CD4-positive, alpha-beta T cell (primary cell): Measurements from ENCODE around the gene CORO1C. TPM values are rescaled to one million over a fixed set of nuclear protein-coding genes. Genes with fewer than 3 reads are reported as not detected.

Experiments used
- ATAC-seq: fragments of 200-7000 bp; cut with Tn5 transposase; one replicate; pipeline ENCODE4 v1.10.0; 2022; ENCODE audit warnings: mild to moderate bottlenecking; ENCODE audit not compliant: poor library complexity
- CTCF ChIA-PET: fragments of 350-600 bp; sonication (Branson Sonifier 250); formaldehyde crosslinking; loops from one replicate; lab custom pipeline; 2021; ENCODE audit warnings: antibody characterized with exemption, inconsistent platforms; lab: Charles Lee
- POLR2A ChIA-PET: fragments of 350-600 bp; sonication (Branson Sonifier 250); formaldehyde crosslinking; loops from one replicate; lab custom pipeline; 2021; ENCODE audit warnings: antibody characterized with exemption, inconsistent platforms; lab: Charles Lee
- DNase-seq, 14 experiments: peaks; one replicate each; pipeline ENCODE4 v3.0.0-alpha.2; 2013 to 2020; ENCODE audit warnings: mixed read lengths in 2 of 14
- H3K27ac ChIP-seq, 2 donors: one replicate each; pipeline versions ENCODE4 v1.5.1 to v1.7.0; 2013; ENCODE audit warnings: low read length in 2 of 2, low read depth in 1 of 2, mild to moderate bottlenecking in 1 of 2
- H3K27me3 ChIP-seq, 2 experiments: 1 replicate in 1 of 2; 2 replicates in 1 of 2; pipeline versions ENCODE4 v1.6.1 to v1.7.0; 2013; ENCODE audit warnings: low read length in 2 of 2, control low read depth in 1 of 2, mild to moderate bottlenecking in 1 of 2, moderate library complexity in 1 of 2; ENCODE audit not compliant: insufficient read depth in 2 of 2, control insufficient read depth in 1 of 2
- H3K36me3 ChIP-seq: one replicate; pipeline ENCODE4 v1.6.1; 2013; ENCODE audit warnings: low read length, control low read depth; ENCODE audit not compliant: insufficient read depth
- H3K4me1 ChIP-seq: one replicate; pipeline ENCODE4 v1.6.1; 2013; ENCODE audit warnings: low read length, control low read depth; ENCODE audit not compliant: insufficient read depth
- H3K4me3 ChIP-seq: one replicate; pipeline ENCODE4 v1.5.1; 2013; ENCODE audit warnings: mild to moderate bottlenecking, low read length, moderate library complexity
- H3K9me3 ChIP-seq, 2 experiments: 1 replicate in 1 of 2; 2 replicates in 1 of 2; pipeline versions ENCODE4 v1.6.1 to v1.7.0; 2013; ENCODE audit warnings: low read length in 2 of 2, mild to moderate bottlenecking in 2 of 2, control low read depth in 1 of 2, moderate library complexity in 1 of 2; ENCODE audit not compliant: control insufficient read depth in 1 of 2, insufficient read depth in 1 of 2
- H3K27ac Mint-ChIP-seq: one replicate; pipeline ENCODE4 v1.8.0; 2020; ENCODE audit warnings: mixed read lengths
- H3K27me3 Mint-ChIP-seq: one replicate; pipeline ENCODE4 v1.8.0; 2021; ENCODE audit warnings: mixed read lengths
- H3K36me3 Mint-ChIP-seq: one replicate; pipeline ENCODE4 v1.8.0; 2021; ENCODE audit warnings: low read depth, mixed read lengths
- H3K4me1 Mint-ChIP-seq: one replicate; pipeline ENCODE4 v1.8.0; 2021; ENCODE audit warnings: low read depth, mixed read lengths
- H3K4me3 Mint-ChIP-seq: one replicate; pipeline ENCODE4 v1.8.0; 2020; ENCODE audit warnings: mild to moderate bottlenecking, mixed read lengths
- H3K9me3 Mint-ChIP-seq: one replicate; pipeline ENCODE4 v1.8.0; 2020; ENCODE audit warnings: mixed read lengths
- intact Hi-C, 2 experiments: fragments of 100-400 bp; cut with DNase I in 1 of 2; cut with micrococcal nuclease in 1 of 2; formaldehyde crosslinking; loops; one replicate each; pipeline versions ENCODE4 v1.15.1 to v1.9.0; 2023 to 2025; cut with DNase I, micrococcal nuclease
- total RNA-seq, 174 experiments: library from RNA in 2 of 174; stranded (reverse) in 2 of 174; gene quantifications; one replicate each; pipeline ENCODE4 v1.2.3 and lab custom pipeline; 2021 to 2026
- TF ChIP-seq, protein P1 (sequence below): fragments of 200-600 bp; IDR thresholded peaks from one replicate; pipeline ENCODE4 v1.8.0; 2022; ENCODE audit warnings: antibody characterized with exemption, mild to moderate bottlenecking

CORO1C gene
- total RNA-seq, 2 experiments from 2014 or later, result 6.7 to 7.4 TPM

DNA sequence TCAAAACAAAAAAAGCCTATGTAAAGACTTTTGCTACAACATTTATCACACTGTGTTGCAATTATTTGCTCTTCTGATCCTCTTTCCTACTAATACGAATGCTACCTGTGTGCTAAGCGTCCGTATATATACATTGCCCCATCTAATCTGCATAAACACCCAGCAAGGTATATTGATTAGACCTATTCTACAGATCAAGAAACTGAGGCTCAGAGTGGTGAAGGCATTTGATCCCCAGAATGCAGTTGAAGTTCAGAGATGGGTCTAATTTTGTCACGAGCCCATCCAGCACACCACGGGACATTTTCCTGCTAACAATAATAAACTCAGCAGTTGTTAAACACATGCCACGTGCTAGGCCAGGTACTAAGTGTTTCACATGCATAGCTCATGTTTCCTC, 25.1 kb upstream of the CORO1C start:
- TF ChIP-seq, protein P1, sequence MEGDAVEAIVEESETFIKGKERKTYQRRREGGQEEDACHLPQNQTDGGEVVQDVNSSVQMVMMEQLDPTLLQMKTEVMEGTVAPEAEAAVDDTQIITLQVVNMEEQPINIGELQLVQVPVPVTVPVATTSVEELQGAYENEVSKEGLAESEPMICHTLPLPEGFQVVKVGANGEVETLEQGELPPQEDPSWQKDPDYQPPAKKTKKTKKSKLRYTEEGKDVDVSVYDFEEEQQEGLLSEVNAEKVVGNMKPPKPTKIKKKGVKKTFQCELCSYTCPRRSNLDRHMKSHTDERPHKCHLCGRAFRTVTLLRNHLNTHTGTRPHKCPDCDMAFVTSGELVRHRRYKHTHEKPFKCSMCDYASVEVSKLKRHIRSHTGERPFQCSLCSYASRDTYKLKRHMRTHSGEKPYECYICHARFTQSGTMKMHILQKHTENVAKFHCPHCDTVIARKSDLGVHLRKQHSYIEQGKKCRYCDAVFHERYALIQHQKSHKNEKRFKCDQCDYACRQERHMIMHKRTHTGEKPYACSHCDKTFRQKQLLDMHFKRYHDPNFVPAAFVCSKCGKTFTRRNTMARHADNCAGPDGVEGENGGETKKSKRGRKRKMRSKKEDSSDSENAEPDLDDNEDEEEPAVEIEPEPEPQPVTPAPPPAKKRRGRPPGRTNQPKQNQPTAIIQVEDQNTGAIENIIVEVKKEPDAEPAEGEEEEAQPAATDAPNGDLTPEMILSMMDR, result no peak
- intact Hi-C loops, result no loop called here
- no peaks in the 10 kb centered on the region for H3K4me1 ChIP-seq
- ATAC-seq (no peak), DNase-seq (no peak)
- CTCF ChIA-PET, result no interaction called here
- no peaks in the 10 kb centered on the region for H3K36me3 ChIP-seq
- no peak overlapping the region for H3K4me3 ChIP-seq
- no peaks in the 10 kb centered on the region for H3K9me3 ChIP-seq
- POLR2A ChIA-PET, result interaction anchor here (0.6 kb wide), 1 partner anchor 226 kb away, joined by 3 read pairs; no protein-coding TSS in a partner anchor
- Mint-ChIP-seq H3K4me3 (no peak overlapping the region), H3K4me1 (no peaks in the 10 kb centered on the region), H3K27ac (no peak overlapping the region), H3K36me3 (no peaks in the 10 kb centered on the region), H3K9me3 (no peaks in the 10 kb centered on the region), H3K27me3 (no peaks in the 10 kb centered on the region)
- H3K27me3 ChIP-seq, result no peaks in the 10 kb centered on the region
- H3K27ac ChIP-seq, result no peak overlapping the region

DNA sequence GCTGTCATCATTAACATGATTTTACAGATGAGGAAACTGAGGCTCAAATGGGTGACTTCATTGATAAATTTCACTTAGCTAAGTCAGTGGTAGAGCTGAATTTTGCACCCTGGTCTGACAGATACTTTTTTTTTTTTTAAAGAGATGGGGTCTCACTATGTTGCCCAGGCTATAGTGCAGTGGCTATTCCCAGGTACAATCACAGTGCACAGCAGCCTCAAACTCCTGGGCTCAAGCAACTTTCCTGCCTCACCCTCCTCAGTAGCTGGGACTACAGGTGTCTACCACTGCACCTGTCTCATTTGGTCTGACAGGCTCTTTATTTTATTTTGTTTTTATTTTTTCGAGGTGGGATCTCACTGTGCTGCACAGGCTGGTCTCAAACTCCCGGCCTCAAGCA, 24.2 kb upstream of the CORO1C start:
- Histone ChIP-seq H3K4me1 (no peaks in the 10 kb centered on the region), H3K27me3 (no peaks in the 10 kb centered on the region), H3K9me3 (no peaks in the 10 kb centered on the region), H3K36me3 (no peaks in the 10 kb centered on the region), H3K4me3 (no peak overlapping the region), H3K27ac (no peak overlapping the region)
- H3K4me1 Mint-ChIP-seq, result no peaks in the 10 kb centered on the region
- no peaks in the 10 kb centered on the region for H3K9me3 Mint-ChIP-seq
- DNase-seq, result no peak
- CTCF ChIA-PET, result no interaction called here
- TF ChIP-seq, protein P1, result no peak
- no peak overlapping the region for H3K4me3 Mint-ChIP-seq
- no peak overlapping the region for H3K27ac Mint-ChIP-seq
- POLR2A ChIA-PET, result no interaction called here
- intact Hi-C loops, result no loop called here
- no peak for ATAC-seq
- no peaks in the 10 kb centered on the region for H3K27me3 Mint-ChIP-seq
- H3K36me3 Mint-ChIP-seq, result no peaks in the 10 kb centered on the region

DNA sequence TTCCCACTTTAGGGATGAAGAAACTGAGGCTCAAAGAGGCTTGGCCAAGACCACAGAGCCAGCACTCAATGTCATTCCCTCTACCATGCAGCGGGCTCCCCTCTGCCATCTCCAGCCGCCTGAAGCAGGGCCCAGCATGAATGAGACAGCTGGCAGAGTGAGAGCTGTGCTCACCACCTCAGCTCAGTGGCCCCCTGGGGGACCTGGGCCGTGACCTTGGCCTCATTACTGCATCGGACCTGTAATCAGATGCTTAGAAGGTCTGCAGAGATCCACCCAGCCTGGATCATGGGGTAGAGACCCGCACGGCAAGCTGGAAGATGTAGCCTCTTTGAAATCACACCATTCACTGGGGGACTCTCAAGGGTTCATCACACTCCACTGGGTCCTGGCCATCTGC, 22.7 kb upstream of the CORO1C start:
- TF ChIP-seq, protein P1, result no peak
- Histone ChIP-seq H3K4me3 (no peak overlapping the region), H3K27me3 (no peaks in the 10 kb centered on the region), H3K4me1 (no peaks in the 10 kb centered on the region), H3K36me3 (no peaks in the 10 kb centered on the region), H3K27ac (no peak overlapping the region), H3K9me3 (no peaks in the 10 kb centered on the region)
- Mint-ChIP-seq H3K4me1 (no peaks in the 10 kb centered on the region), H3K27ac (no peak overlapping the region), H3K9me3 (no peaks in the 10 kb centered on the region), H3K4me3 (no peak overlapping the region), H3K27me3 (no peaks in the 10 kb centered on the region), H3K36me3 (no peaks in the 10 kb centered on the region)
- intact Hi-C loops, result no loop called here
- DNase-seq (no peak), ATAC-seq (no peak)
- POLR2A ChIA-PET, result no interaction called here
- CTCF ChIA-PET, result no interaction called here
